GM12878 (cell line): ENCODE data around the gene GAL. TPM values are rescaled to one million over a fixed set of nuclear protein-coding genes. Genes with fewer than 3 reads are reported as not detected.

ENCODE experiments used
- ATAC-seq: fragments of 200-7000 bp; cut with Tn5 transposase; 3 replicates; pipeline ENCODE4 v1.9.1; 2020; ENCODE audit warnings: mild to moderate bottlenecking, moderate library complexity
- BruUV-seq: library from RNA; stranded (reverse); fragments of 400-500 nt; replicated peaks from 2 replicates; lab custom pipeline; 2021; lab: Mats Ljungman, UMichigan
- CTCF ChIA-PET: fragments of 300-600 bp; sonication (Branson Sonifier 250); formaldehyde crosslinking; extraction: SDS; loops from one replicate; lab custom pipeline; 2021; ENCODE audit warnings: inconsistent platforms; lab: Yijun Ruan, JAX
- POLR2A ChIA-PET: fragments of 350-600 bp; formaldehyde crosslinking; extraction: SDS; loops from one replicate; lab custom pipeline; 2021; ENCODE audit warnings: inconsistent platforms; lab: Charles Lee
- RAD21 ChIA-PET: fragments of 300-600 bp; sonication (Branson Sonifier 250); formaldehyde crosslinking; loops from one replicate; lab custom pipeline; 2023; ENCODE audit warnings: antibody characterized with exemption; ENCODE audit not compliant: unreplicated experiment; lab: Charles Lee
- SMC1A ChIA-PET: fragments of 300-600 bp; sonication (Branson Sonifier 250); formaldehyde crosslinking; loops from one replicate; lab custom pipeline; 2023; ENCODE audit not compliant: unreplicated experiment, uncharacterized antibody; lab: Charles Lee
- DNase-seq: peaks from one replicate; pipeline ENCODE4 v3.0.0-alpha.2; 2011; ENCODE audit warnings: low read depth, low spot score
- FAIRE-seq: peaks from 3 replicates; lab custom pipeline; 2011; peaks lifted over from hg19 to GRCh38; lab: Jason Lieb, UNC
- H2AFZ ChIP-seq: 2 replicates; pipeline ENCODE4 v1.6.0; 2011; ENCODE audit warnings: low read depth, low read length, control low read depth; ENCODE audit not compliant: control insufficient read depth
- H3K27ac ChIP-seq: 2 replicates; pipeline ENCODE4 v1.5.1; 2011; ENCODE audit warnings: control low read depth; ENCODE audit not compliant: control insufficient read depth, insufficient read depth
- H3K27me3 ChIP-seq, 2 experiments: replicated peaks in 1 of 2; 2 replicates each; pipeline versions ENCODE4 v1.6.0 to v1.6.1; 2011; ENCODE audit warnings: low read length in 1 of 2; ENCODE audit not compliant: control insufficient read depth in 2 of 2, insufficient read depth in 2 of 2
- H3K36me3 ChIP-seq, 2 experiments: 2 replicates each; pipeline ENCODE4 v1.5.1; 2011; ENCODE audit warnings: low read length in 1 of 2; ENCODE audit not compliant: control insufficient read depth in 2 of 2, insufficient read depth in 2 of 2
- H3K4me1 ChIP-seq: 2 replicates; pipeline ENCODE4 v1.6.1; 2011; ENCODE audit warnings: mild to moderate bottlenecking, low read length, moderate library complexity, mixed read lengths; ENCODE audit not compliant: control insufficient read depth, insufficient read depth
- H3K4me2 ChIP-seq: 2 replicates; pipeline ENCODE4 v1.6.0; 2011; ENCODE audit warnings: control low read depth; ENCODE audit not compliant: control insufficient read depth, insufficient read depth
- H3K4me3 ChIP-seq: fragments of 200-600 bp; sonication (generic); 2 replicates; pipeline ENCODE4 v1.5.1; 2016
- H3K79me2 ChIP-seq: 2 replicates; pipeline ENCODE4 v1.6.0; 2011; ENCODE audit warnings: low read length; ENCODE audit not compliant: control insufficient read depth, insufficient read depth
- H3K9ac ChIP-seq: 2 replicates; pipeline ENCODE4 v1.8.0; 2011; ENCODE audit warnings: low read length, control low read depth, mixed read lengths; ENCODE audit not compliant: control insufficient read depth, insufficient read depth
- H3K9me3 ChIP-seq: replicated peaks from 3 replicates; pipeline ENCODE4 v1.5.1; 2011; ENCODE audit warnings: mild to moderate bottlenecking, low read length; ENCODE audit not compliant: control insufficient read depth, insufficient read depth
- H4K20me1 ChIP-seq: 2 replicates; pipeline ENCODE4 v1.6.0; 2011; ENCODE audit not compliant: control insufficient read depth, insufficient read depth
- BCL11A ChIP-seq: IDR thresholded peaks from 2 replicates; pipeline ENCODE4 v1.6.1; 2011; ENCODE audit warnings: low read depth, low read length
- BMI1 ChIP-seq: fragments of 450-650 bp; IDR thresholded peaks from 2 replicates; pipeline ENCODE4 v1.6.1; 2016; ENCODE audit warnings: mild to moderate bottlenecking, moderate library complexity, borderline replicate concordance
- KDM1A ChIP-seq: fragments of 200-600 bp; sonication (generic); IDR thresholded peaks from 2 replicates; pipeline ENCODE4 v1.6.1; 2016; ENCODE audit warnings: borderline replicate concordance
- MTA3 ChIP-seq: IDR thresholded peaks from 2 replicates; pipeline ENCODE4 v1.6.1; 2012; ENCODE audit warnings: low read length, inconsistent platforms, borderline replicate concordance
- MYB ChIP-seq: fragments of 150-350 bp; IDR thresholded peaks from 2 replicates; pipeline ENCODE4 v1.6.1; 2014; ENCODE audit warnings: mild to moderate bottlenecking, low read depth, low read length, borderline replicate concordance
- WRNIP1 ChIP-seq: IDR thresholded peaks from 2 replicates; pipeline ENCODE4 v1.6.1; 2011; ENCODE audit warnings: low read depth, low read length, improper control_type of control experiment, borderline replicate concordance
- ZNF207 ChIP-seq: fragments of 450-650 bp; IDR thresholded peaks from 2 replicates; pipeline ENCODE4 v1.6.1; 2014; ENCODE audit warnings: antibody characterized with exemption, mild to moderate bottlenecking, borderline replicate concordance
- WGBS: methylation state at CpG from one replicate; pipeline ENCODE4 v1.1.6; 2016; ENCODE audit warnings: low lambda C conversion rate; ENCODE audit not compliant: insufficient replicate concordance, insufficient coverage; ENCODE audit errors: missing lambda C conversion rate; 5-methylcytosine and 5-hydroxymethylcytosine counted together
- in situ Hi-C: fragments of 300-500 bp; cut with MboI; formaldehyde crosslinking; loops from 9 replicates; pipeline ENCODE4 v1.14.3; 2018; ENCODE audit warnings: mixed read lengths
- intact Hi-C: fragments of 100-400 bp; cut with micrococcal nuclease; formaldehyde crosslinking; loops from one replicate; pipeline ENCODE4 v1.14.2; 2022; ENCODE audit not compliant: unreplicated experiment
- polyA plus RNA-seq, 11 experiments: library from polyadenylated mRNA; depleted of rRNA in 4 of 11; unstranded in 6 of 11; stranded (reverse) in 5 of 11; fragments of >200 nt; fragmentation: Nextera tagmentation in 4 of 11; fragmentation: Illumina TruSeq in 1 of 11; extraction: Ambion mirVana in 4 of 11; extraction: Trizol in 1 of 11; gene quantifications; 1 replicate in 1 of 11; 2 replicates in 10 of 11; pipeline versions ENCODE4 v1.2.1 to v1.2.3, GENCODE V29; 2011 to 2016; ENCODE audit warnings: inconsistent platforms in 2 of 11, missing spikeins in 2 of 11, low read depth in 1 of 11
- total RNA-seq, 4 experiments: library from RNA; depleted of rRNA in 3 of 4; stranded (reverse); fragments of >200 nt in 3 of 4; fragmentation: Illumina TruSeq in 1 of 4; extraction: Trizol in 1 of 4; gene quantifications; 2 replicates each; pipeline versions ENCODE4 v1.2.1 to v1.2.3, GENCODE V29; 2013 to 2021
- TF ChIP-seq, protein P1 (sequence below): fragments of 450-650 bp; IDR thresholded peaks from 2 replicates; pipeline ENCODE4 v1.6.1; 2016; ENCODE audit warnings: mild to moderate bottlenecking
- TF ChIP-seq, protein P2 (sequence below): fragments of 450-650 bp; formaldehyde crosslinking; IDR thresholded peaks from 2 replicates; pipeline ENCODE4 v1.5.0; 2022; ENCODE audit warnings: mild to moderate bottlenecking, missing genetic modification characterization

GAL gene
- total and polyA plus RNA-seq, 10 of the 15 experiments (the other 5 are each of a cell fraction or from before 2014, with no cell fraction given) = 0.35 TPM; not detected in 9

DNA sequence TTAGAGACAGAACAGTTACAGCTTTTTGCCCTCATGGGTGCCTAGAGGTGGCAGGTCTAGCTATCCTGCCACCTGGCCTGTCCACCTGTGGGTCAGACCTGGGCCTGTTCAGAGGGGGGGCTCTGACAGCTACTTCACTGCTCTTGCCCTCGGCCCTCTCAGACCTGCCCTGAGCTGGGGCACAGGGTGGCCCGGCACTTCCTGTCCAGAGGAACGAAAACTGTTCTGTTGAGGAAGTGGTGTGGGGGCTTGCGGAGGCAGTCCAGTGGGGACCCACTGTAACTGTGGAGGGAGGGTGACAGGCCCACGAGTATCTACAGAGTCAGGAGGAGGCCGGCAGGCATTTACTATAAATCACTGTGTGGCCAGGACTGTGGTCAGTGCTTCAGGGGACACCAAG is 50.8 kb downstream of the GAL start:
- in situ Hi-C loops (no loop called here), intact Hi-C loops (no loop called here)
- H3K4me1 ChIP-seq = no peaks in the 10 kb centered on the region
- DNase-seq (no peak), FAIRE-seq (no peak), ATAC-seq (no peak)
- ChIA-PET CTCF (no interaction called here), POLR2A (no interaction called here), SMC1A (no interaction called here), RAD21 (no interaction called here)
- BruUV-seq = no TSS peak
- peaks cover 0 to 2% of the 10 kb centered on the region in 2 experiments; a peak in 2 of 4 replicates for H3K27me3 ChIP-seq
- no peak overlapping the region for H3K4me2 ChIP-seq
- no peak overlapping the region for H3K9ac ChIP-seq
- H2AFZ ChIP-seq = no peak overlapping the region
- H3K36me3 ChIP-seq = no peaks in the 10 kb centered on the region
- H3K27ac ChIP-seq = no peak overlapping the region
- H3K4me3 ChIP-seq = no peak overlapping the region
- WGBS = 45% methylated on average over 6 of the region's 6 CpGs
- no peak for TF ChIP-seq BMI1
- no peak for TF ChIP-seq MTA3
- TF ChIP-seq, protein P1, sequence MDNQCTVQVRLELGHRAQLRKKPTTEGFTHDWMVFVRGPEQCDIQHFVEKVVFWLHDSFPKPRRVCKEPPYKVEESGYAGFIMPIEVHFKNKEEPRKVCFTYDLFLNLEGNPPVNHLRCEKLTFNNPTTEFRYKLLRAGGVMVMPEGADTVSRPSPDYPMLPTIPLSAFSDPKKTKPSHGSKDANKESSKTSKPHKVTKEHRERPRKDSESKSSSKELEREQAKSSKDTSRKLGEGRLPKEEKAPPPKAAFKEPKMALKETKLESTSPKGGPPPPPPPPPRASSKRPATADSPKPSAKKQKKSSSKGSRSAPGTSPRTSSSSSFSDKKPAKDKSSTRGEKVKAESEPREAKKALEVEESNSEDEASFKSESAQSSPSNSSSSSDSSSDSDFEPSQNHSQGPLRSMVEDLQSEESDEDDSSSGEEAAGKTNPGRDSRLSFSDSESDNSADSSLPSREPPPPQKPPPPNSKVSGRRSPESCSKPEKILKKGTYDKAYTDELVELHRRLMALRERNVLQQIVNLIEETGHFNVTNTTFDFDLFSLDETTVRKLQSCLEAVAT = no peak
- TF ChIP-seq BCL11A = no peak
- no peak for TF ChIP-seq KDM1A
- H3K9me3 ChIP-seq = no peaks in the 10 kb centered on the region
- H4K20me1 ChIP-seq = no peaks in the 10 kb centered on the region
- H3K79me2 ChIP-seq = no peaks in the 10 kb centered on the region

DNA sequence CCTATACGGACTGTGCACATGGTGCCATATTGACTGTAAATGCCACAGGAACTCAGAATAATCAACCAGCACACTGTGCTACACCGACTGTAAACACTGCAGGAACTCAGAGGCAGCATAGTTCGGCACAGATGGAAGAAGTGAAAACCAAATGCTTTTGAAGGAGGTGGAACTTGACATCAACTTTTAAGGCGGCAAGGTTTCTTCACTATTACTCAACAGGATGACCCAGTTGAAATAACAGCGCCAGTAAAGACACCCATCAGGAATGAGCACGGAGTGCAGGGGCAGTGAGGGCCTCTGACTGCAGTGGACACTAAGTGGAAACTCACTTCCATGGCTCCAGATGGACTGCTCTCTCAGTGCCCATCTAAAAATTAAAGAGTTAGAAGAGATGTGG is 51.3 kb downstream of the GAL start:
- Histone ChIP-seq H3K9ac (no peak overlapping the region), H3K27ac (no peak overlapping the region), H3K4me2 (no peak overlapping the region), H3K9me3 (no peaks in the 10 kb centered on the region), H2AFZ (no peak overlapping the region), H3K36me3 (no peaks in the 10 kb centered on the region), H3K4me1 (no peaks in the 10 kb centered on the region), H3K79me2 (no peaks in the 10 kb centered on the region), H4K20me1 (no peaks in the 10 kb centered on the region), H3K4me3 (no peak overlapping the region), H3K27me3 (peaks cover 0 to 2% of the 10 kb centered on the region in 2 experiments; a peak in 2 of 4 replicates)
- CTCF ChIA-PET = no interaction called here
- POLR2A ChIA-PET = no interaction called here
- SMC1A ChIA-PET = interaction anchor here (0.7 kb wide), 1 partner anchor 109 kb away, joined by 3 read pairs; no protein-coding TSS in a partner anchor
- 35% methylated on average over 6 of the region's 6 CpGs for WGBS
- intact Hi-C loops = no loop called here
- FAIRE-seq (no peak), DNase-seq (no peak), ATAC-seq (no peak)
- RAD21 ChIA-PET = no interaction called here
- BruUV-seq = no TSS peak
- in situ Hi-C loops = no loop called here
- TF ChIP-seq, protein P2, sequence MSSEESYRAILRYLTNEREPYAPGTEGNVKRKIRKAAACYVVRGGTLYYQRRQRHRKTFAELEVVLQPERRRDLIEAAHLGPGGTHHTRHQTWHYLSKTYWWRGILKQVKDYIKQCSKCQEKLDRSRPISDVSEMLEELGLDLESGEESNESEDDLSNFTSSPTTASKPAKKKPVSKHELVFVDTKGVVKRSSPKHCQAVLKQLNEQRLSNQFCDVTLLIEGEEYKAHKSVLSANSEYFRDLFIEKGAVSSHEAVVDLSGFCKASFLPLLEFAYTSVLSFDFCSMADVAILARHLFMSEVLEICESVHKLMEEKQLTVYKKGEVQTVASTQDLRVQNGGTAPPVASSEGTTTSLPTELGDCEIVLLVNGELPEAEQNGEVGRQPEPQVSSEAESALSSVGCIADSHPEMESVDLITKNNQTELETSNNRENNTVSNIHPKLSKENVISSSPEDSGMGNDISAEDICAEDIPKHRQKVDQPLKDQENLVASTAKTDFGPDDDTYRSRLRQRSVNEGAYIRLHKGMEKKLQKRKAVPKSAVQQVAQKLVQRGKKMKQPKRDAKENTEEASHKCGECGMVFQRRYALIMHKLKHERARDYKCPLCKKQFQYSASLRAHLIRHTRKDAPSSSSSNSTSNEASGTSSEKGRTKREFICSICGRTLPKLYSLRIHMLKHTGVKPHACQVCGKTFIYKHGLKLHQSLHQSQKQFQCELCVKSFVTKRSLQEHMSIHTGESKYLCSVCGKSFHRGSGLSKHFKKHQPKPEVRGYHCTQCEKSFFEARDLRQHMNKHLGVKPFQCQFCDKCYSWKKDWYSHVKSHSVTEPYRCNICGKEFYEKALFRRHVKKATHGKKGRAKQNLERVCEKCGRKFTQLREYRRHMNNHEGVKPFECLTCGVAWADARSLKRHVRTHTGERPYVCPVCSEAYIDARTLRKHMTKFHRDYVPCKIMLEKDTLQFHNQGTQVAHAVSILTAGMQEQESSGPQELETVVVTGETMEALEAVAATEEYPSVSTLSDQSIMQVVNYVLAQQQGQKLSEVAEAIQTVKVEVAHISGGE (CRISPR knock-in tag) = no peak
- TF ChIP-seq MYB (no peak), WRNIP1 (no peak), ZNF207 (no peak)
